GM12878 (cell line): ENCODE results near the gene MTAP. TPM values are rescaled to one million over a fixed set of nuclear protein-coding genes. Genes with fewer than 3 reads are reported as not detected.

Experiments
- ASH2L ChIP-seq: fragments of 300-600, 200-600 bp; sonication (generic); IDR thresholded peaks from 2 replicates; pipeline ENCODE4 v1.6.1; 2017; ENCODE audit warnings: low read depth, mild to moderate bottlenecking, borderline replicate concordance
- BHLHE40 ChIP-seq, 2 experiments: fragments of 450-650 bp in 1 of 2; IDR thresholded peaks; 2 replicates each; pipeline ENCODE4 v1.6.1; 2011 to 2017; ENCODE audit warnings: low read depth in 2 of 2, borderline replicate concordance in 1 of 2, improper control_type of control experiment in 1 of 2, low read length in 1 of 2, mild to moderate bottlenecking in 1 of 2
- EP300 ChIP-seq, 2 experiments: fragments of 150-350 bp in 1 of 2; IDR thresholded peaks; 2 replicates each; pipeline ENCODE4 v1.6.1; 2011 to 2012; ENCODE audit warnings: low read depth in 2 of 2, low read length in 2 of 2, borderline replicate concordance in 1 of 2, improper control_type of control experiment in 1 of 2, inconsistent platforms in 1 of 2; ENCODE audit not compliant: control insufficient read depth in 1 of 2
- HCFC1 ChIP-seq: fragments of 150-350 bp; IDR thresholded peaks from 2 replicates; pipeline ENCODE4 v1.6.1; 2014; ENCODE audit warnings: low read length
- IKZF1 ChIP-seq: fragments of 450-650 bp; conservative IDR thresholded peaks from 2 replicates; pipeline ENCODE4 v1.6.1; 2017; ENCODE audit warnings: antibody characterized with exemption, mild to moderate bottlenecking
- POLR2AphosphoS2 ChIP-seq: IDR thresholded peaks from 2 replicates; pipeline ENCODE4 v1.6.1; 2011; ENCODE audit warnings: low read depth, mild to moderate bottlenecking, low read length, improper control_type of control experiment, moderate library complexity
- RAD21 ChIP-seq: IDR thresholded peaks from 2 replicates; pipeline ENCODE4 v1.6.1; 2011; ENCODE audit warnings: mild to moderate bottlenecking, low read depth, low read length, moderate library complexity; ENCODE audit not compliant: insufficient read depth
- RB1 ChIP-seq: fragments of 450-650 bp; formaldehyde crosslinking; IDR thresholded peaks from 2 replicates; pipeline ENCODE4 v1.6.1; 2017; ENCODE audit warnings: mild to moderate bottlenecking, borderline replicate concordance
- SMAD5 ChIP-seq: IDR thresholded peaks from 2 replicates; pipeline ENCODE4 v1.6.1; 2016; ENCODE audit warnings: antibody characterized with exemption, low read depth
- ZBED1 ChIP-seq: IDR thresholded peaks from 2 replicates; pipeline ENCODE4 v1.6.1; 2016; ENCODE audit warnings: borderline replicate concordance
- ZNF622 ChIP-seq: fragments of 450-650 bp; IDR thresholded peaks from 2 replicates; pipeline ENCODE4 v1.6.1; 2017; ENCODE audit warnings: mild to moderate bottlenecking, inconsistent platforms
- polyA plus RNA-seq, 11 experiments: library from polyadenylated mRNA; depleted of rRNA in 4 of 11; unstranded in 6 of 11; stranded (reverse) in 5 of 11; fragments of >200 nt; fragmentation: Nextera tagmentation in 4 of 11; fragmentation: Illumina TruSeq in 1 of 11; extraction: Ambion mirVana in 4 of 11; extraction: Trizol in 1 of 11; gene quantifications; 1 replicate in 1 of 11; 2 replicates in 10 of 11; pipeline versions ENCODE4 v1.2.1 to v1.2.3, GENCODE V29; 2011 to 2016; ENCODE audit warnings: inconsistent platforms in 2 of 11, missing spikeins in 2 of 11, low read depth in 1 of 11
- total RNA-seq, 4 experiments: library from RNA; depleted of rRNA in 3 of 4; stranded (reverse); fragments of >200 nt in 3 of 4; fragmentation: Illumina TruSeq in 1 of 4; extraction: Trizol in 1 of 4; gene quantifications; 2 replicates each; pipeline versions ENCODE4 v1.2.1 to v1.2.3, GENCODE V29; 2013 to 2021
- TF ChIP-seq, protein P1 (sequence below): fragments of 450-650 bp; conservative IDR thresholded peaks from 2 replicates; pipeline ENCODE4 v1.6.1; 2017; ENCODE audit warnings: mild to moderate bottlenecking, moderate library complexity
- TF ChIP-seq, protein P2 (sequence below): IDR thresholded peaks from 2 replicates; pipeline ENCODE4 v1.6.1; 2012; ENCODE audit warnings: mild to moderate bottlenecking, low read depth, low read length
- TF ChIP-seq, protein P3 (sequence below): fragments of 450-650 bp; formaldehyde crosslinking; IDR thresholded peaks from 2 replicates; pipeline ENCODE4 v1.4.0; 2022; ENCODE audit warnings: mild to moderate bottlenecking, moderate library complexity
- TF ChIP-seq, protein P4 (sequence below): IDR thresholded peaks from 2 replicates; pipeline ENCODE4 v1.6.1; 2011; ENCODE audit warnings: borderline replicate concordance, low read depth, mild to moderate bottlenecking, moderate library complexity, low read length; ENCODE audit not compliant: insufficient read depth, poor library complexity, severe bottlenecking
- TF ChIP-seq, protein P5 (sequence below): IDR thresholded peaks from 2 replicates; pipeline ENCODE4 v1.6.1; 2011; ENCODE audit warnings: borderline replicate concordance, low read depth, mild to moderate bottlenecking, moderate library complexity, mixed read lengths, low read length; ENCODE audit not compliant: insufficient read depth; ENCODE audit errors: extremely low read length

Gene MTAP
- total and polyA plus RNA-seq, 10 of the 15 experiments (the other 5 are each of a cell fraction or from before 2014, with no cell fraction given) = 16.4 to 29.9 (median 22.6) TPM

DNA sequence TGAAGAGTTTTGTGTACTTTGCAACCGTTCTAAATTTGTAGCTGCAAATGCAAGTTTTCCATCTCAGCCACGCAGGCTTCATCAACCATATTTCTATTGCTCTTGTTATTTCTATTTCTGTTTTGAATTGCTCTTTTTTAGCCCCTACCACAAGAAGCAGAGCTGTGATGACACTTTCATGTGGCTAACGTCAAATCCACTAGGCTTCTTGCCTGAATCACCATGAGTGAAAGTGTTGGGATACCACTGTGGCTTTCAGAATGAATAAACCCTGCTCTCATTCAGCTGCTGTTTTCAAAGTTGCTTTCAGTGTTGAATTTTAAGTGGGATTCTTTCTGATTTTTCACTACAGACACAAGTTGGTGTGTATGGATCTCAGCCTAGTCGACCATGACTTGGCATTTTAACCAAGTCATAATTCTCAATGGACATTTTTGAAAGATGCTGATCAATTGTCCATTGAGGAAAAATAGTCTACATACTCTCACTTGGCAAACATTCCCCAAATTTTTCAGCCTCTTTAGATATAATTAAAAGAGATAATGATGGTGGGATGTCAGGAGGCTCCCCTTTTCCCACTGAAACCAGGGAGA is 41.0 kb upstream of the MTAP start (continued):
- TF ChIP-seq ASH2L (no peak), RB1 (no peak), RAD21 (no peak), EP300 (IDR thresholded peaks at IDR 0.05; ENCODE audit: borderline replicate concordance in 1 of 2, control insufficient read depth in 1 of 2, low read depth in 2 of 2, low read length in 2 of 2) (peak in 1 of 2 experiments; percentile 31; a peak in 1 of 4 replicates), ZNF622 (no peak), ZBED1 (peak; percentile 73; the same call in 1 of the 2 replicates), HCFC1 (no peak), SMAD5 (no peak), BHLHE40 (IDR thresholded peaks at IDR 0.05; ENCODE audit: borderline replicate concordance in 1 of 2, low read depth in 2 of 2, low read length in 1 of 2) (0 out of 4 replicates have a peak, but pooled peaks of 1 of the 2 experiments have one; percentile 26), IKZF1 (peak; percentile 57), POLR2AphosphoS2 (no peak)
- TF ChIP-seq, protein P1, sequence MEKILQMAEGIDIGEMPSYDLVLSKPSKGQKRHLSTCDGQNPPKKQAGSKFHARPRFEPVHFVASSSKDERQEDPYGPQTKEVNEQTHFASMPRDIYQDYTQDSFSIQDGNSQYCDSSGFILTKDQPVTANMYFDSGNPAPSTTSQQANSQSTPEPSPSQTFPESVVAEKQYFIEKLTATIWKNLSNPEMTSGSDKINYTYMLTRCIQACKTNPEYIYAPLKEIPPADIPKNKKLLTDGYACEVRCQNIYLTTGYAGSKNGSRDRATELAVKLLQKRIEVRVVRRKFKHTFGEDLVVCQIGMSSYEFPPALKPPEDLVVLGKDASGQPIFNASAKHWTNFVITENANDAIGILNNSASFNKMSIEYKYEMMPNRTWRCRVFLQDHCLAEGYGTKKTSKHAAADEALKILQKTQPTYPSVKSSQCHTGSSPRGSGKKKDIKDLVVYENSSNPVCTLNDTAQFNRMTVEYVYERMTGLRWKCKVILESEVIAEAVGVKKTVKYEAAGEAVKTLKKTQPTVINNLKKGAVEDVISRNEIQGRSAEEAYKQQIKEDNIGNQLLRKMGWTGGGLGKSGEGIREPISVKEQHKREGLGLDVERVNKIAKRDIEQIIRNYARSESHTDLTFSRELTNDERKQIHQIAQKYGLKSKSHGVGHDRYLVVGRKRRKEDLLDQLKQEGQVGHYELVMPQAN = no peak
- TF ChIP-seq, protein P2, sequence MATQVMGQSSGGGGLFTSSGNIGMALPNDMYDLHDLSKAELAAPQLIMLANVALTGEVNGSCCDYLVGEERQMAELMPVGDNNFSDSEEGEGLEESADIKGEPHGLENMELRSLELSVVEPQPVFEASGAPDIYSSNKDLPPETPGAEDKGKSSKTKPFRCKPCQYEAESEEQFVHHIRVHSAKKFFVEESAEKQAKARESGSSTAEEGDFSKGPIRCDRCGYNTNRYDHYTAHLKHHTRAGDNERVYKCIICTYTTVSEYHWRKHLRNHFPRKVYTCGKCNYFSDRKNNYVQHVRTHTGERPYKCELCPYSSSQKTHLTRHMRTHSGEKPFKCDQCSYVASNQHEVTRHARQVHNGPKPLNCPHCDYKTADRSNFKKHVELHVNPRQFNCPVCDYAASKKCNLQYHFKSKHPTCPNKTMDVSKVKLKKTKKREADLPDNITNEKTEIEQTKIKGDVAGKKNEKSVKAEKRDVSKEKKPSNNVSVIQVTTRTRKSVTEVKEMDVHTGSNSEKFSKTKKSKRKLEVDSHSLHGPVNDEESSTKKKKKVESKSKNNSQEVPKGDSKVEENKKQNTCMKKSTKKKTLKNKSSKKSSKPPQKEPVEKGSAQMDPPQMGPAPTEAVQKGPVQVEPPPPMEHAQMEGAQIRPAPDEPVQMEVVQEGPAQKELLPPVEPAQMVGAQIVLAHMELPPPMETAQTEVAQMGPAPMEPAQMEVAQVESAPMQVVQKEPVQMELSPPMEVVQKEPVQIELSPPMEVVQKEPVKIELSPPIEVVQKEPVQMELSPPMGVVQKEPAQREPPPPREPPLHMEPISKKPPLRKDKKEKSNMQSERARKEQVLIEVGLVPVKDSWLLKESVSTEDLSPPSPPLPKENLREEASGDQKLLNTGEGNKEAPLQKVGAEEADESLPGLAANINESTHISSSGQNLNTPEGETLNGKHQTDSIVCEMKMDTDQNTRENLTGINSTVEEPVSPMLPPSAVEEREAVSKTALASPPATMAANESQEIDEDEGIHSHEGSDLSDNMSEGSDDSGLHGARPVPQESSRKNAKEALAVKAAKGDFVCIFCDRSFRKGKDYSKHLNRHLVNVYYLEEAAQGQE = no peak
- TF ChIP-seq, protein P3, sequence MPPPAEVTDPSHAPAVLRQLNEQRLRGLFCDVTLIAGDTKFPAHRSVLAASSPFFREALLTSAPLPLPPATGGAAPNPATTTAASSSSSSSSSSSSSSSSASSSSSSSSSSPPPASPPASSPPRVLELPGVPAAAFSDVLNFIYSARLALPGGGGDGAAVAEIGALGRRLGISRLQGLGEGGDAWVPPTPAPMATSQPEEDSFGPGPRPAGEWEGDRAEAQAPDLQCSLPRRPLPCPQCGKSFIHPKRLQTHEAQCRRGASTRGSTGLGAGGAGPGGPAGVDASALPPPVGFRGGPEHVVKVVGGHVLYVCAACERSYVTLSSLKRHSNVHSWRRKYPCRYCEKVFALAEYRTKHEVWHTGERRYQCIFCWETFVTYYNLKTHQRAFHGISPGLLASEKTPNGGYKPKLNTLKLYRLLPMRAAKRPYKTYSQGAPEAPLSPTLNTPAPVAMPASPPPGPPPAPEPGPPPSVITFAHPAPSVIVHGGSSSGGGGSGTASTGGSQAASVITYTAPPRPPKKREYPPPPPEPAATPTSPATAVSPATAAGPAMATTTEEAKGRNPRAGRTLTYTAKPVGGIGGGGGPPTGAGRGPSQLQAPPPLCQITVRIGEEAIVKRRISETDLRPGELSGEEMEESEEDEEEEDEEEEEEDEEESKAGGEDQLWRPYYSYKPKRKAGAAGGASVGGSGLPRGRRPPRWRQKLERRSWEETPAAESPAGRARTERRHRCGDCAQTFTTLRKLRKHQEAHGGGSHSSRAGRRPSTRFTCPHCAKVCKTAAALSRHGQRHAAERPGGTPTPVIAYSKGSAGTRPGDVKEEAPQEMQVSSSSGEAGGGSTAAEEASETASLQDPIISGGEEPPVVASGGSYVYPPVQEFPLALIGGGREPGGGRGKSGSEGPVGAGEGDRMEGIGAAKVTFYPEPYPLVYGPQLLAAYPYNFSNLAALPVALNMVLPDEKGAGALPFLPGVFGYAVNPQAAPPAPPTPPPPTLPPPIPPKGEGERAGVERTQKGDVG (CRISPR knock-in tag) = no peak
- TF ChIP-seq, protein P4, sequence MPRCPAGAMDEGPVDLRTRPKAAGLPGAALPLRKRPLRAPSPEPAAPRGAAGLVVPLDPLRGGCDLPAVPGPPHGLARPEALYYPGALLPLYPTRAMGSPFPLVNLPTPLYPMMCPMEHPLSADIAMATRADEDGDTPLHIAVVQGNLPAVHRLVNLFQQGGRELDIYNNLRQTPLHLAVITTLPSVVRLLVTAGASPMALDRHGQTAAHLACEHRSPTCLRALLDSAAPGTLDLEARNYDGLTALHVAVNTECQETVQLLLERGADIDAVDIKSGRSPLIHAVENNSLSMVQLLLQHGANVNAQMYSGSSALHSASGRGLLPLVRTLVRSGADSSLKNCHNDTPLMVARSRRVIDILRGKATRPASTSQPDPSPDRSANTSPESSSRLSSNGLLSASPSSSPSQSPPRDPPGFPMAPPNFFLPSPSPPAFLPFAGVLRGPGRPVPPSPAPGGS = no peak
- TF ChIP-seq, protein P5, sequence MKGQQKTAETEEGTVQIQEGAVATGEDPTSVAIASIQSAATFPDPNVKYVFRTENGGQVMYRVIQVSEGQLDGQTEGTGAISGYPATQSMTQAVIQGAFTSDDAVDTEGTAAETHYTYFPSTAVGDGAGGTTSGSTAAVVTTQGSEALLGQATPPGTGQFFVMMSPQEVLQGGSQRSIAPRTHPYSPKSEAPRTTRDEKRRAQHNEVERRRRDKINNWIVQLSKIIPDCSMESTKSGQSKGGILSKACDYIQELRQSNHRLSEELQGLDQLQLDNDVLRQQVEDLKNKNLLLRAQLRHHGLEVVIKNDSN = no peak
